Lower leg skin (tissue), 4 donors: ENCODE data around the gene TOMM7. TPM values are rescaled to one million over a fixed set of nuclear protein-coding genes. Genes with fewer than 3 reads are reported as not detected.
"Not testable (repeated sequence)": the region's sequence is repeated elsewhere in the genome, so short reads cannot be mapped to it uniquely, and the experiment has no call there.

ENCODE experiments used
- DNase-seq, 2 donors: peaks; one replicate each; pipeline ENCODE4 v3.0.0-alpha.2; 2019; ENCODE audit warnings: low spot score in 2 of 2
- H3K4me3 ChIP-seq: fragments of 200-600 bp; sonication (generic); 2 replicates; pipeline ENCODE4 v1.5.1; 2017; ENCODE audit warnings: mild to moderate bottlenecking, low read depth; ENCODE audit not compliant: poor library complexity, severe bottlenecking
- POLR2A ChIP-seq, 2 donors: fragments of 450-650 bp; IDR thresholded peaks; one replicate each; pipeline ENCODE4 v1.6.1; 2016 to 2017; ENCODE audit warnings: antibody characterized with exemption in 2 of 2, mild to moderate bottlenecking in 1 of 2, moderate library complexity in 1 of 2
- WGBS, 2 donors: methylation state at CpG; one replicate each; pipeline ENCODE4 v1.1.5; 2018; 5-methylcytosine and 5-hydroxymethylcytosine counted together
- intact Hi-C: fragments of 100-400 bp; cut with DNase I; formaldehyde crosslinking; loops from one replicate; pipeline ENCODE4 v1.15.0; 2023; ENCODE audit warnings: low total_unique reads
- total RNA-seq, 4 donors: library from RNA; depleted of rRNA; stranded (reverse); fragments of >200 nt; gene quantifications; one replicate each; pipeline ENCODE4 v1.1.0, GENCODE V29; 2016
- TF ChIP-seq, protein P1 (sequence below), 3 donors: fragments of 450-650 bp; IDR thresholded peaks; one replicate each; pipeline ENCODE4 v1.5.1; 2016; ENCODE audit warnings: antibody characterized with exemption in 3 of 3, mild to moderate bottlenecking in 3 of 3, moderate library complexity in 2 of 3

Gene TOMM7
- total RNA-seq, 4 donors from 2014 or later = 144 to 360 (median 193) TPM

DNA sequence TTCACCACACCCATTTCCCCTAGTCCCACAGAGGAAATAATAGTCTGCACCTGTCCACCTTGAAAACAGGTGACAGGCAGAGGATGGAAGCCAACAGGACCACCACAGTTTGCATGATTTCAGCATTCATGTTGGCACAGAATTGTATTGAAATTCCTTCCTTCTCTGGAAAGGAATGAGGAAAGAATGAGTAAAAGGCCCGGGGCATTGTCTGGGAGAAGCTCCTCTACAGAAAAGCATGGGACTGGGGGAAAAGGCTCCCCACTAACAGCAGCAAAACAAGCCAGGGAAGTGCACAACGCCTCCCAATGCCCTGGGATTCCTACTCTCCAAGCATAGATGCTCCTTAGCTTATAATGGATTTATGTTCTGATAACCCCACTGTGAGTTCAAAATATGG lies 28.5 kb upstream of the TOMM7 start:
- 40 to 47% methylated on average over 2 of the region's 2 CpGs for WGBS, 2 donors
- no peak for DNase-seq
- H3K4me3 ChIP-seq = no peak overlapping the region
- intact Hi-C loops = loop anchor here (10.0 kb wide), 1 partner anchor 194 kb away; no protein-coding TSS in a partner anchor
- TF ChIP-seq, protein P1, sequence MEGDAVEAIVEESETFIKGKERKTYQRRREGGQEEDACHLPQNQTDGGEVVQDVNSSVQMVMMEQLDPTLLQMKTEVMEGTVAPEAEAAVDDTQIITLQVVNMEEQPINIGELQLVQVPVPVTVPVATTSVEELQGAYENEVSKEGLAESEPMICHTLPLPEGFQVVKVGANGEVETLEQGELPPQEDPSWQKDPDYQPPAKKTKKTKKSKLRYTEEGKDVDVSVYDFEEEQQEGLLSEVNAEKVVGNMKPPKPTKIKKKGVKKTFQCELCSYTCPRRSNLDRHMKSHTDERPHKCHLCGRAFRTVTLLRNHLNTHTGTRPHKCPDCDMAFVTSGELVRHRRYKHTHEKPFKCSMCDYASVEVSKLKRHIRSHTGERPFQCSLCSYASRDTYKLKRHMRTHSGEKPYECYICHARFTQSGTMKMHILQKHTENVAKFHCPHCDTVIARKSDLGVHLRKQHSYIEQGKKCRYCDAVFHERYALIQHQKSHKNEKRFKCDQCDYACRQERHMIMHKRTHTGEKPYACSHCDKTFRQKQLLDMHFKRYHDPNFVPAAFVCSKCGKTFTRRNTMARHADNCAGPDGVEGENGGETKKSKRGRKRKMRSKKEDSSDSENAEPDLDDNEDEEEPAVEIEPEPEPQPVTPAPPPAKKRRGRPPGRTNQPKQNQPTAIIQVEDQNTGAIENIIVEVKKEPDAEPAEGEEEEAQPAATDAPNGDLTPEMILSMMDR (IDR thresholded peaks at IDR 0.05) = no peak
- TF ChIP-seq POLR2A (IDR thresholded peaks at IDR 0.05) = no peak

DNA sequence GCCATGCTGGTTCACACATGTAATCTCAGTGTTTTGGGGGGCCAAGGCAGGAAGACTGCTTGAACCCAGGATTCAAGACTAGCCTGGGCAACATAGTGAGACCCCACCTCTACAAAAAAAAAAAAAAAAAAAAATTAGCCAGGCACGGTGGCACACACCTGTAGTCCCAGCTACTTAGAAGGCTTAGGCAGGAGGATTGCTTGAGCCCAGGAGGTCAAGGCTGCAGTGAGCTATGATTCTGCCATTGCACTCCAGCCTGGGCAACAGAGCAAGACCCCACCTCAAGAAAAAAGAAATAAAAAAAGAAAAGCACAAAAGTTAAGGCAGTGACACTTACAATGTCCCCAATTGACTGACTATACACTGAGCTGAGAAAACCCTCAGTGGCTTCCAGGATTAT lies 27.7 kb upstream of the TOMM7 start:
- 82 to 83% methylated on average over 1 of the region's 1 CpG for WGBS, 2 donors
- intact Hi-C loops = loop anchor here (10.0 kb wide), 1 partner anchor 194 kb away; no protein-coding TSS in a partner anchor
- not testable (repeated sequence) for H3K4me3 ChIP-seq, DNase-seq

DNA sequence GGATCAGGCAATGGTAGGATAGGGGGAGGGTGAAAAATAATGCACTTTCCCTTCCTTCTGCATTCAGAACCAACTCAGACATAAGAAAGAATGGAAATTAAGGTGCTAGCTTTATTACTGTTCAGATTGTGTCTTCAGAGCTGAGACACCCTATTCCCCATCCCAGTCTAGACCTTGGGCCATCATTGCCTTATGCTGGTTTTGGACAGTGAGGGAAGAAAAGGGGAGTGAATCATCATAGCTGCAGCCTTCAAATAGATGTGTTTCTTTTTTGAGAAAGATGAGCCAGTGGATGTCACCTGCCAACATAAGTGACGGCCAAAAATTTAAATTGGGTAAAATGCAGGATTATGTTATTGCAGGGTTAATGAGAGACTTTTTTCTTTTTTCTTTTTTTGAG lies 27.0 kb upstream of the TOMM7 start:
- H3K4me3 ChIP-seq = no peak overlapping the region
- intact Hi-C loops = loop anchor here (10.0 kb wide), 1 partner anchor 195 kb away; no protein-coding TSS in a partner anchor
- TF ChIP-seq, protein P1 (IDR thresholded peaks at IDR 0.05) = no peak
- no peak for TF ChIP-seq POLR2A (IDR thresholded peaks at IDR 0.05)
- 45 to 69% methylated on average over 1 of the region's 1 CpG for WGBS, 2 donors
- DNase-seq = no peak

DNA sequence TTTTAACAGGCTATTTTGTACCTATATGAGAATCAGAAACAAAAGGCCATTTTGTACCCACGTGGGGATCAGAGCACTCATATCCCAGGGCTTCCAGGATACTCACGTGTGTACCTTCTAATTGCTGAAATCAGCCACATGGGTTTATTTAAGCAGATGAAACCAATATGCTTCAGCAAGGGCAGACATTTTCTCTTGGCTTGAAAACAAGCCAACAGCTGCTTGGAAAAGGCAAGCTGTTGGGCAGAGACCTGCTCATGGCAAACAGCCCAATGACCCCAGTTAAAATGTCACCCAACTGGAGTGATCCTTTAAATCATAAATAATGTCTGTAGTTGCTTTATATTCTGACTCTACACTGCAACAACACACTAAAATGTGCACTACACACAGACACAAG lies 26.5 kb upstream of the TOMM7 start:
- H3K4me3 ChIP-seq = no peak overlapping the region
- DNase-seq = no peak
- no peak for TF ChIP-seq POLR2A (IDR thresholded peaks at IDR 0.05)
- TF ChIP-seq, protein P1 (IDR thresholded peaks at IDR 0.05) = no peak
- intact Hi-C loops = no loop called here
- 17 to 31% methylated on average over 2 of the region's 2 CpGs for WGBS, 2 donors

DNA sequence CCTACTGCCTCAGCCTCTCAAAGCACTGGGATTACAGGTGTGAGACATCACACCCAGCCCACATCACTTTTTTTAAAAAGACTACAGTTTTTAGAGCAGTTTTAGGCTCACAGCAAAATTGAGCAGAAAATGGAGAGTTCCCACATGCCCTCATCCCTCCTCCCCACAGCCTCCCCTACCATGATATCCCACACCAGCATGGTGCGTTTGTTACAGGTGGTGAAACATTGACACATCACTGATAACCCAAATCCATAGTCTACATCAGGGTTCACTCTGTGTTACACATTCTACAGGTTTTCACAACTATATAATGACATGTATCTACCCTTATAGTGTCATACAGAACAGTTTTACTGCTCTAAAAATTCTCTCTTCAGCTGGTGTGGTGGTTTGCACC lies 24.3 kb upstream of the TOMM7 start:
- H3K4me3 ChIP-seq = no peak overlapping the region
- intact Hi-C loops = no loop called here
- TF ChIP-seq, protein P1 (IDR thresholded peaks at IDR 0.05) = no peak
- no peak for TF ChIP-seq POLR2A (IDR thresholded peaks at IDR 0.05)
- 82 to 88% methylated on average over 1 of the region's 1 CpG for WGBS, 2 donors
- DNase-seq = no peak

DNA sequence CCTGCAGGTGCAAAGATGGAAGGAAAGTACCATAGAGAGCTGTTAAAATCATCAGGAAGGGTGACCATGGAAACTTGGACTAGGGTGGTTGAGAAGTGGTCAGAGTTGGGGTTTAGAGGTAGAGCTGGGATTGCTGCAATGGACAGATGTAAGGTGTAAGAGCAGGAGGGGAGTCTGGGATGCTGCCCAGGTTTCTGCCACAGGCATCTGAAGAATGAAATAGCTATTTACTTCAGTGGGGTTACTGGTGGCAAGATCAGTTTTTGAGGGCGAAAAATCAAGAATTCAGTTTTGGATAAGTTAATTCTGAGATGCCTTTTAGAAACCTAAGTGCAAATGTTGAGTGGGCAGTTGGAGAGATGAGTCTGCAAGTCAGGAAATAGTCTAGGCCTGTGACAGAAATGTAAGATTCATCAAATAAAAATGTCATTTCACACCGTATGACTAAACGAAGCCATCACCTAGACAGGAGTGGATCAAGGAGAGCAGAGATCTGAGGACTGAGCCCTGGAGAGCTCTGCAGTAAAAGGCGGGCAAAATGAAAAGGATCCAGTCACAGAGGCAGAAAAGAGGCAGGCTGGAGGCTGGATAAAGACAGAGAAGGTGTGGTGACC lies 22.7 kb upstream of the TOMM7 start:
- H3K4me3 ChIP-seq = no peak overlapping the region
- TF ChIP-seq POLR2A (IDR thresholded peaks at IDR 0.05) = no peak
- TF ChIP-seq, protein P1 (IDR thresholded peaks at IDR 0.05) = no peak
- intact Hi-C loops = no loop called here
- no peak for DNase-seq
- 87 to 92% methylated on average over 4 of the region's 4 CpGs for WGBS, 2 donors
